LNCaP clone FGC (cell line): Measurements from ENCODE around the gene ZFAND3.

Source experiments
- DNase-seq: peaks from one replicate; pipeline ENCODE4 v3.0.0-alpha.2; 2011; ENCODE audit warnings: low read depth
- H3K4me3 ChIP-seq: 2 replicates; pipeline ENCODE4 v1.5.1; 2011; ENCODE audit warnings: mild to moderate bottlenecking, low read depth, low read length, control low read depth
- TF ChIP-seq, protein P1 (sequence below): IDR thresholded peaks from 2 replicates; pipeline ENCODE4 v1.5.1; 2012; ENCODE audit warnings: mild to moderate bottlenecking; ENCODE audit not compliant: control insufficient read depth, insufficient read depth; ENCODE audit errors: extremely low read depth

The ZFAND3 gene

DNA sequence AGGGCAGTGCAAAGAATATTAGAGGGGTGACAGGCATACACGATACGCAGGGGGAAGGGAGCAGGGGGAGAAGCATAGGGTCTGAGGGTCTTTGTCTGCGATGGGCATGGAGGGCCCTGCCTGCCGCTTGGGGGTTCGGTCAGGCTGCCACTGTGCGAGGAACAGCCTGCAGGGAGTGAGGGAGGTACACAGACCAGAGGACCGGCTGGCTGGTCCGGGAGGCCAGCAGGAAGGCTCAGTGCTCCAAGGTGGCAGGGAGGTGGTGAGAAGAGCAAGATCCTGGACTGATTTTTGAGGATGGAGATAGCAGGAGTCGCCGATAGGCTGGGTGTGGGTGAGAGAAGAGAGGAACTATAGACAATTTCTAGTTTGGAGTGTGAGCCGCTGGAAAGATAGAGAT, 338.4 kb downstream of the ZFAND3 start:
- DNase-seq: no peak
- no peak overlapping the region for H3K4me3 ChIP-seq
- TF ChIP-seq, protein P1, sequence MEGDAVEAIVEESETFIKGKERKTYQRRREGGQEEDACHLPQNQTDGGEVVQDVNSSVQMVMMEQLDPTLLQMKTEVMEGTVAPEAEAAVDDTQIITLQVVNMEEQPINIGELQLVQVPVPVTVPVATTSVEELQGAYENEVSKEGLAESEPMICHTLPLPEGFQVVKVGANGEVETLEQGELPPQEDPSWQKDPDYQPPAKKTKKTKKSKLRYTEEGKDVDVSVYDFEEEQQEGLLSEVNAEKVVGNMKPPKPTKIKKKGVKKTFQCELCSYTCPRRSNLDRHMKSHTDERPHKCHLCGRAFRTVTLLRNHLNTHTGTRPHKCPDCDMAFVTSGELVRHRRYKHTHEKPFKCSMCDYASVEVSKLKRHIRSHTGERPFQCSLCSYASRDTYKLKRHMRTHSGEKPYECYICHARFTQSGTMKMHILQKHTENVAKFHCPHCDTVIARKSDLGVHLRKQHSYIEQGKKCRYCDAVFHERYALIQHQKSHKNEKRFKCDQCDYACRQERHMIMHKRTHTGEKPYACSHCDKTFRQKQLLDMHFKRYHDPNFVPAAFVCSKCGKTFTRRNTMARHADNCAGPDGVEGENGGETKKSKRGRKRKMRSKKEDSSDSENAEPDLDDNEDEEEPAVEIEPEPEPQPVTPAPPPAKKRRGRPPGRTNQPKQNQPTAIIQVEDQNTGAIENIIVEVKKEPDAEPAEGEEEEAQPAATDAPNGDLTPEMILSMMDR: no peak

DNA sequence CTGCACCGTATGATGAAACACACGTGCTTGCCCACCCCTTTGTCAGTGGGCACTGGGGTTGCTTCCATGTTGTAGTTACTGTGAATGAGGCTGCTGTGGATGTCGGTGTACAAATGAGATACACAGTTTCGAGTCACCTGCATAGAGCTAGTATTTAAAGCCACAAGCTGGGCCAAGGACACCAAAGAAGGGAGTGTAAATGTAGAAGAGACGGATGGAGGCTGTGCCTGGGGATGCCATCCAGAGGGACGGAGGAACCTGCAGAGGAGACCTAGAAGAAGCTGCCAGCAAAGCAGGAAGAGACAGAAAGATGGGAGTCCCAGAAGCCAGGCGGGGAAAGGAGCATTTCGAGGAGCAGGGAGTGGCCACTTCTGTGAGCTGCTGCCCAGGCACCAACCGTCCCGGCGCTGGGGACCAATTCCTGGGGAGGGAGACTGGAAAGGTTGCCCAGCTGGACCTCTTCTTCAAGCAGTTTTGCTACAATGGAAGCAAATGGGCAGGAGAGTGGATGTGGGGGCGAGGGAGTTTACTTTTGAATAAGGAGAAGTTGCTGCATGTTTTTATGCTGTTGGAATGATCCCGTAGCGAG, 339.3 kb downstream of the ZFAND3 start:
- H3K4me3 ChIP-seq: no peak overlapping the region
- TF ChIP-seq, protein P1: no peak
- DNase-seq: no peak

DNA sequence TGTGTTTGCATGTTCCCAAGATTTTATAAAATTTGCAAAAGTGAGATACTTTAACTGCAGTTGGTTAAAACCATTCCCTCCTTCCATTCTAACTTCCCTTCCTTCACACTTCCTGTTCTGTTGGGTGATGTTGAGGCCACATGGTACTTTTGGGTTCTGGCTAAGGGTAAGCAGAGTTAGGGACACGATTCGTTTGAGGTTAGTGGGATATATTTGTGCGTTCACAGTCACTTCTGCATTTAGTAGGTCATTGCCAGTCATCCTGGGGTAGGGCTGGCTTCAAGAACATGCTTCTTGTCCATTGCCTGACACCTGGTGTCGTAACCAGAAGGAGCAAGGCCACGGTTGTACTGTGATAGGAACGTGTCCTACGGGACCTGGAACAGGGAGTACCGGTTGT, 340.1 kb downstream of the ZFAND3 start:
- no peak for DNase-seq
- H3K4me3 ChIP-seq: no peak overlapping the region
- TF ChIP-seq, protein P1: no peak

DNA sequence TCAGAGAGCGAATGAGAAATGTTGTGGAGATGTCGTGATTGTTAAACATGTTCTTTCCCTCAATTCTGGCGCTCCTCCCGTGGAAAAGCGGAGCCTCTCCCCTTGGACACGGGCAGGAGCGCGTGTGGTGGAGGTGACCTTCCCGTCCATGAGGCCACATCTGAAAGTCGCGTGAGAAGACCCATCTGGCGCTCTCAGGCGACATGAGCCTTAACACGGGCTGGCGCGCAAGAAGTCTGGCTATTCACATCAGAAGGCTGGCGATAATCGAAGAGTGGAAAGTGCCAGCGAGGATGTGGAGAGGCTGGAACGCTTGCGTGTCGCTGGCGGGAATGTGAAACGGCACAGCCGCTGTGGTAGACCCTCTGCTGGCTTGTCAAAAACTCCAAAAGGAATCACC, 341.3 kb downstream of the ZFAND3 start:
- no peak for DNase-seq
- TF ChIP-seq, protein P1: no peak
- no peak overlapping the region for H3K4me3 ChIP-seq

DNA sequence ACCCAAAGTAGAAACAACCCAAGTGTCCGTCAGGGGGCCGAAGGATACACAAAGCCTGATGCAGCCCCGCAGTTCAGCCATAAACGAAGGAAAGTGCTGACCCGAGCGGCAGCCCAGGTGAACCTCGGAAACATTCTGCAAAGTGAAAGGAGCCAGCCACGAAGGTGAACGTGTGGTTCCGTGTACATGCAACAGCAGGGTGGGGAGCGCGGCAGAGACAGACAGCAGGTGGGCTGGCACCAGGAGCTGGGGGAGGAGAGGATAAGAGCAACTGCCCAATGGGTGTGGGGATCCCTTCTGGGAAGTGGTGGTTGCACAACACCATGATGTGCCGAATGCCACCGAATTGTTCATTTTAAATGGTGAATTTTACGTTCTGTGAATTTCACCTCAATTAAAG, 341.8 kb downstream of the ZFAND3 start:
- no peak for DNase-seq
- TF ChIP-seq, protein P1: no peak

DNA sequence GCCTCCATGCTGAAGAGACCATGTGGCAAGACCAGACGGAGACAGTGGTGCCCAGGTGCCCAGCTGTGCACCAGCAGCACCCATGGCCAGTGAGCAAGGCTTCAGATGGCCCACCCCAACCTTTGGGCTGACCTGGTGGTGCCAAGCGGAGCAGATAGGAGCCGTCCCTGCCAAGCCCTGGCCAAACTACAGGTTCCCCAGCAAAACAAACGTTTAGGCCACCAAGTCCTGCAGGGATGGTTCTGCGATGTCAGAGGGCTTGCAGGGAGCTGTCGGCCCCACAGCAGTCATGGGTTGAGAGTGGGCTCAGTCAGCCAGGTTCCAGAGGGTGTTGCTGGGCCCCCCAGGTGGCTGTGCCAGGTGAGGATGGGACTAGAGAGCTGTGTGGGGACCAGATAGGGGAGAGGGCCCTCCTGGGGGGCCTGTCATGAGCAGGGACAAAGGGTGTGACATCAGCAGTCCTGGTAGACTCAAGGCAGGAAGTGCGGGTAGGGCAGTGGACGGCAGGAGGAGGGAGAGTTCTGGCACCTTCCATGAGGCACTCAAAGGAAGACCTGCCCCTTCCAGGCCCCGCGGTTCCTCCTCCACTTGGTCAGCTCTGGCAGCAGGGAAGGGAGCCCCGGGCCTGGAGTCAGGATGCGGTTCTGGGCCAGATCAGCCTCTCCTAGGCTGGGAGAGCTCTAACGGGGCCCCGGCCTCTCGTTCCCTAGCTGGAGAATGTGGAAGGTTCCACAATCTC, 342.4 kb downstream of the ZFAND3 start:
- no peak overlapping the region for H3K4me3 ChIP-seq
- TF ChIP-seq, protein P1: no peak
- no peak for DNase-seq

More for the DNA sequence above, 341.8 kb downstream of the ZFAND3 start:
- H3K4me3 ChIP-seq: no peak overlapping the region

DNA sequence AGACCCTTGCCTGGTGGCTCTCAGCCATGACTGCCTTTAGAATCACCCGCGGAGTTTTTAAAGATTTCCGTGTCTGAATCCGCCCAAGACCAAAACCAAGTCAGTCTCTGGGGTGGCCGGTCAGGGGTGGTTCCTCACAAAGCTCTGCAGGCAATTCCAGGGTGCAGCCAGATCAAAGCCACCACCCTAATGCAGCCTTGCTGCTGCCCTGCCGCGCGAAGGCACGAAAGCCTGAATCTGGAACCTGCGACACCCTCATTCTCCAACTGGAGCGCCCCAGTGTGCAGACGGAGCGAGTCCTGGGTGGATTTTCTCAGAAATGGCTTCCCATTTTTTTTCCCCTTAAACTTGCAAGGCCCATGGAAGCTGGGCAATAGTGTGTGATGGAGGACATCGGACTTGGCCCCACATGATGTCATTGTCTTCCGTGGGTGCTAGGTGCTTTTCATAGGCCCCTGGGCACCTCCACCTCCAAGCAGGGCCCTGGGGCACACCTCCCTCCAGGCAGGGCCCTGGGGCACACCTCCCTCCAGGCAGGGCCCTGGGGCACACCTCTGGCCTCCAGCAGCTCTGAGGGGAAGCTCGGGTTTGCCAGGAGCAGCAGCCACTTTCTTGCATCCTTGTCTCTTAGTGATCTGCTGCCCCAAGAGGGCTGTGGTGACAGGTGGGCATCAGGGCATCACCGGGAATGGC, 343.1 kb downstream of the ZFAND3 start:
- no peak for DNase-seq
- H3K4me3 ChIP-seq: no peak overlapping the region
- TF ChIP-seq, protein P1: no peak
